HEK293T (cell line): ENCODE data around the gene GABRR3.
"Not testable (repeated sequence)": the region's sequence is repeated elsewhere in the genome, so short reads cannot be mapped to it uniquely, and the experiment has no call there.

ENCODE experiments used
- CTCF ChIA-PET: fragments of 350-600 bp; formaldehyde crosslinking; extraction: SDS; loops from one replicate; lab custom pipeline; 2021; ENCODE audit warnings: antibody characterized with exemption, inconsistent platforms; lab: Yijun Ruan, JAX
- POLR2A ChIA-PET: fragments of 350-600 bp; formaldehyde crosslinking; extraction: SDS; loops from one replicate; lab custom pipeline; 2020; ENCODE audit warnings: antibody characterized with exemption, inconsistent platforms; lab: Yijun Ruan, JAX
- DNase-seq: peaks from one replicate; pipeline ENCODE4 v3.0.0; 2012; ENCODE audit warnings: mixed read lengths; ENCODE audit errors: extremely low spot score
- ARNT ChIP-seq: fragments of 450-650 bp; IDR thresholded peaks from 2 replicates; pipeline ENCODE4 v1.6.1; 2017; ENCODE audit warnings: mild to moderate bottlenecking
- BHLHE40 ChIP-seq: fragments of 450-650 bp; IDR thresholded peaks from 2 replicates; pipeline ENCODE4 v1.6.1; 2016; ENCODE audit warnings: mild to moderate bottlenecking, moderate library complexity, borderline replicate concordance
- CTBP1 ChIP-seq: fragments of 450-650 bp; IDR thresholded peaks from 2 replicates; pipeline ENCODE4 v1.6.1; 2016; ENCODE audit warnings: borderline replicate concordance
- ELF4 ChIP-seq: fragments of 450-650 bp; IDR thresholded peaks from 2 replicates; pipeline ENCODE4 v1.6.1; 2017; ENCODE audit warnings: antibody characterized with exemption
- FOXA1 ChIP-seq: fragments of 450-650 bp; IDR thresholded peaks from 2 replicates; pipeline ENCODE4 v1.6.1; 2016; ENCODE audit warnings: mild to moderate bottlenecking
- FOXK2 ChIP-seq: fragments of 450-650 bp; IDR thresholded peaks from 2 replicates; pipeline ENCODE4 v1.6.1; 2016; ENCODE audit warnings: mild to moderate bottlenecking
- FOXM1 ChIP-seq: fragments of 450-650 bp; IDR thresholded peaks from 2 replicates; pipeline ENCODE4 v1.6.1; 2017; ENCODE audit warnings: mild to moderate bottlenecking, borderline replicate concordance
- HDGF ChIP-seq: fragments of 450-650 bp; IDR thresholded peaks from 2 replicates; pipeline ENCODE4 v1.6.1; 2017; ENCODE audit warnings: antibody characterized with exemption, borderline replicate concordance
- L3MBTL2 ChIP-seq: fragments of 450-650 bp; conservative IDR thresholded peaks from 2 replicates; pipeline ENCODE4 v1.6.1; 2016; ENCODE audit warnings: mild to moderate bottlenecking
- LEF1 ChIP-seq: fragments of 450-650 bp; IDR thresholded peaks from 2 replicates; pipeline ENCODE4 v1.6.1; 2017; ENCODE audit warnings: mild to moderate bottlenecking, borderline replicate concordance
- NFRKB ChIP-seq: fragments of 450-650 bp; IDR thresholded peaks from 2 replicates; pipeline ENCODE4 v1.6.1; 2016; ENCODE audit warnings: mild to moderate bottlenecking, moderate library complexity
- SP1 ChIP-seq: fragments of 450-650 bp; IDR thresholded peaks from 2 replicates; pipeline ENCODE4 v1.6.1; 2017
- SUZ12 ChIP-seq: fragments of 450-650 bp; IDR thresholded peaks from 2 replicates; pipeline ENCODE4 v1.6.1; 2016; ENCODE audit warnings: mild to moderate bottlenecking
- TARDBP ChIP-seq: fragments of 450-650 bp; IDR thresholded peaks from 2 replicates; pipeline ENCODE4 v1.6.1; 2016
- ZNF384 ChIP-seq: fragments of 450-650 bp; IDR thresholded peaks from 2 replicates; pipeline ENCODE4 v1.6.1; 2016
- TF ChIP-seq, protein P1 (sequence below): fragments of 450-650 bp; IDR thresholded peaks from 2 replicates; pipeline ENCODE4 v1.6.1; 2016

GABRR3 gene

DNA sequence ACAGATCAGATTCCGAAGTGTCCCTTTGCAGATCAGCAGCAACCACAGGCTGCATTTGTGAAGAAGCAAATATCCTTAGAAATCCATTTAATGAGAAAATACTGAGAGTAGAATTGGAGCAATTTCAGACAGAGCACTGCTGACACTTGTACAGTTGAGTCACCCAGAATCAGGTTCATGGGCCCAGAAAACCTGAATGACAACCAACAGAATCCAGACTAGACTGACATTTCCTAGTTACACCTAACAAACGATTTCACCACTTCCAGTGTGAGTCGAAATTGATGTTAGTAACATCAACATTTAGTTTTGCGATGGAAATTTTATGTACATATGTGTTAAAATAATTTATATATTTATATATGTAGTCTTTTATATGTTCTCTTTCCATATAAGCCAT, 16.8 kb downstream of the GABRR3 start:
- POLR2A ChIA-PET = no interaction called here
- CTCF ChIA-PET = no interaction called here
- TF ChIP-seq SP1 (no peak), FOXK2 (no peak), ELF4 (no peak), FOXM1 (no peak), TARDBP (no peak), ARNT (no peak), CTBP1 (no peak), LEF1 (no peak), NFRKB (no peak), ZNF384 (no peak), FOXA1 (no peak), SUZ12 (no peak), HDGF (no peak), L3MBTL2 (no peak), BHLHE40 (no peak)
- TF ChIP-seq, protein P1, sequence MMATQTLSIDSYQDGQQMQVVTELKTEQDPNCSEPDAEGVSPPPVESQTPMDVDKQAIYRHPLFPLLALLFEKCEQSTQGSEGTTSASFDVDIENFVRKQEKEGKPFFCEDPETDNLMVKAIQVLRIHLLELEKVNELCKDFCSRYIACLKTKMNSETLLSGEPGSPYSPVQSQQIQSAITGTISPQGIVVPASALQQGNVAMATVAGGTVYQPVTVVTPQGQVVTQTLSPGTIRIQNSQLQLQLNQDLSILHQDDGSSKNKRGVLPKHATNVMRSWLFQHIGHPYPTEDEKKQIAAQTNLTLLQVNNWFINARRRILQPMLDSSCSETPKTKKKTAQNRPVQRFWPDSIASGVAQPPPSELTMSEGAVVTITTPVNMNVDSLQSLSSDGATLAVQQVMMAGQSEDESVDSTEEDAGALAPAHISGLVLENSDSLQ = no peak
- DNase-seq = no peak

DNA sequence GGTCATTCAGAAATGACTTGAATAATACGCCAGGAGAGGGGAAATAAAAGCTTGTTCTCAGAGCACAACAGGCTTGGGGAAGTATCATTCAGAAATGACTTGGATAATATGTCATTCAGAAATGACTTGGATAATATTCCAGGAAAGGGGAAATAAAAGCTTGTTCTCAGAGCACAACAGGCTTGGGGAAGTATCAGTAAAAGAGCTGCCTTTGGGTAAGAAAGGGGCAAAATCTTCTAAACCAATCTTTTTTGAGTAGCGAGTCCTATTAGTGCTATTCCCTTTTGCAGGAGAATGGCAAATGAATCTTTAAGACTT, 20.9 kb downstream of the GABRR3 start:
- no peak for TF ChIP-seq FOXA1
- TF ChIP-seq TARDBP = no peak
- no peak for TF ChIP-seq HDGF
- no peak for TF ChIP-seq L3MBTL2
- POLR2A ChIA-PET = no interaction called here
- CTCF ChIA-PET = interaction anchor here (2.8 kb wide), 1 partner anchor 9 kb away, joined by 11 read pairs; no protein-coding TSS in a partner anchor
- no peak for DNase-seq

DNA sequence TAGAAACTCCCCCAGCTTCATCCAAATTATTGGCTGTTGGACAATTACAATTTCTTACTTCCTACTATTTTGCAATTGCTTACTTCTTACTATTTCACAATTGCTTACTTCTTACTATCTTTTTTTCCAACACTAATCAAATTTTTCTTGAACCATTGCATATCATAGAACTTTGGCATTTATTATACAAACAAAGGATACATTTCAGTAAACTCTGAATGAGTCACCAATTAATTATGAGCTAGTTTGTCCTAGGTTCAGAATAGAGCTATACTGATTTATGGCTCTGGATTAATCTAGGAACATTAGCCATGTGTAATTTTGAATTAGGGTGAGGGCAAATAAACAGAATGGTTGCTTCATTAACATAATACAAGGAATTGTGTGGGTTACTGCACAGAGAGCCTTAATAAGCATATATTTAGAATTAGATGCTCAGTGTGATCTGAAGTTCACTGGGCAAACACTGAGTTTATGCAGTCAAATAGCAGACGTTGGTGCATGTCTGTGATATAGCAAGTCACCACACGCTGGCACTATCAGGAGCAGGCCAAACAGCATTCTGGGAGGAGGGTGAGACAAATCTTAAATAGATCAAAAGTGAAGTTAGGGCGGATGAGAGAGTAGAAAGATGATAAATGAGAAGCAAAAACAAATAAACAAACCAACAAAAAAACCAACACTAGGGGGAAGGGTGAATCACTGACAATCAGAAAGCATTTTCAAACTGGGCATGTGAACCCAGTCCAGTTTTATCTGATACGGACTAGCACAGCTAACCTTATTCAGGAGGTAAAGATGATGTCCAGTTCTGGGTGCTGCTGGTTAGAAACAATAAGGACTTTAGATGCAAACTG, 21.5 kb downstream of the GABRR3 start:
- ChIA-PET CTCF (interaction anchor here (0.6 to 2.8 kb wide), 3 partner anchors 8 to 14 kb away, joined by 3 to 11 read pairs (median 6); no protein-coding TSS in a partner anchor), POLR2A (no interaction called here)
- TF ChIP-seq, protein P1 = peak; percentile 57
- TF ChIP-seq CTBP1 (no peak), ARNT (no peak), ZNF384 (no peak), TARDBP (no peak)
- peak; percentile 20 for DNase-seq

DNA sequence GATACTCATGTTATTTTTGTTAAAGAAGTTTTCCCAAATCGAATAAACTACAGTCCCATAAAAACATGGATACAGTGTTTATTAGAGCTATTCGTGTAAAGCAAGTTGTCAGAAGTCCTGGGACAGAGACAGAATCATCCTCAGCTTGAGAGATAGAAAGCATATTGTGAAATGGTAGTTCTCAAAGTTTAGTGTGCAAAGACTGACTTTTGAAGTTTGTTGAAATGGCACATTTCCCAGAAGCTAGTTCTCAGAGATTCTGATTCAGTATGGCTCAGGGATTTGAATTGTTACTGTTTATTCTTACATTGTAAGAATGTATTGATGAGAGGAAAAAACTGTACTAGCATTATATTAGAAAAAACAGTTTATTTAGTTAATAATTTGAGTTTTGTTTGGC, 22.1 kb downstream of the GABRR3 start:
- no peak for DNase-seq
- TF ChIP-seq FOXM1 = no peak
- TF ChIP-seq BHLHE40 = no peak
- no peak for TF ChIP-seq CTBP1
- no peak for TF ChIP-seq SUZ12
- TF ChIP-seq ZNF384 = no peak
- no peak for TF ChIP-seq ELF4
- TF ChIP-seq L3MBTL2 = no peak
- ChIA-PET POLR2A (no interaction called here), CTCF (interaction anchor here (0.6 to 2.8 kb wide), 3 partner anchors 9 to 13 kb away, joined by 3 to 11 read pairs (median 6); no protein-coding TSS in a partner anchor)

DNA sequence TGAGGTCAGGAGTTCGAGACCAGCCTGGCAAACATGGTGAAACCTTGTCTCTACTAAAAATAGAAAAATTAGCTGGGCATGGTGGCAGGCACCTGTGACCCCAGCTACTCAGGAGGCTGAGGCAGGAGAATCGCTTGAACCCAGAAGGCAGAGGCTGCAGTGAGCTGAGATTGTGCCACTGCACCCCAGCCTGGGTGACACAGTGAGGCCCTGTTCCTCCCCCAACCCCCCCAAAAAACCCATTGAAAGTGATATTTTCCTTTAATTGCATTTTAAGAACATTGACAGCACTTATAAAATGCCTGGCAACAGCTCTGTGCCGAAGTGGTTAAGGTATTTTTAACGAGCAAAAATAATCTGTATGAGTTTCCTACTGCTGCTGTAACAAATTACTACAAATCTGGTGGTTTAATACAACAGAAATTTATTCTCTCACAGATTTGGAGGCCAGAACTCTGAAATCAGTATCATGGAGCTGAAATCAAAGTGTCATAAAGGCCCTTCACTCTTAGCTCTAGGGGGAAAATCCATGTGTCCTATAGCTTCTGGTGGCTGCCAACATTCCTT, 24.1 kb downstream of the GABRR3 start:
- DNase-seq, POLR2A ChIA-PET: not testable (repeated sequence)
- CTCF ChIA-PET = interaction anchor here (0.7 kb wide), 1 partner anchor 12 kb away, joined by 3 read pairs; no protein-coding TSS in a partner anchor

DNA sequence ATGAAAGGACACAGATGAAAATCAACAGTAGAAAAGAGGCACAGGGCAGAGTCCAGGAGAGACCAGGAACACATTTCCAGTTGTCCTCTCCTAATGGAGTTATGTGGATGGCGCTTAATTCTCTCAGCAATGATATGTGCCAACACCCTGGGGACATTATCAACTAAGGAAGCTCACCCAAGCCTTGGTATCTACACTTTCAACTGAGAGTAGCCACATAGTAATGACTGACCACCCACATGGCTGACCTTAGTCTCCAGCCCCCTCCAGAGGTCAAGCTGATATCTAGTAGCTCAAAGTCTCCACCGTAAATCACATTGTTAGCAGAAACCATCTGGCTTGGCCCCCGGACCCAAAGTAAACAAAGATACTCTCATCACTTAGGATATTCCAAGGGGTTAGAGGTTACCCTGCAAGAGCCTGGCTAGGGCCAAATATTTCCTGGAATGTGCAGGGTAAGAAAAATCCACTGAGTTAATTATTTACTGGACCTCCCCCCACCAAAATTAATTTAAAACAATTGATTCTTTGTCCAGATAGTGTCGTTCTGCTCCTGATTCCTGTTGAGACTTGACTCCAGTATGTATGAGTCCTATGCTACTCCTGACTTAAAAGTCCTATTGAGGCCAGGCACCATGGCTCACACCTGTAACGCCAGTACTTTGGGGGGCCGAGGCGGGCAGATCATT, 24.8 kb downstream of the GABRR3 start:
- ChIA-PET POLR2A (no interaction called here), CTCF (interaction anchor here (0.7 kb wide), 1 partner anchor 13 kb away, joined by 3 read pairs; no protein-coding TSS in a partner anchor)
- DNase-seq = no peak
- TF ChIP-seq FOXK2 (no peak), L3MBTL2 (no peak), CTBP1 (no peak), LEF1 (no peak), BHLHE40 (no peak), SUZ12 (no peak)

DNA sequence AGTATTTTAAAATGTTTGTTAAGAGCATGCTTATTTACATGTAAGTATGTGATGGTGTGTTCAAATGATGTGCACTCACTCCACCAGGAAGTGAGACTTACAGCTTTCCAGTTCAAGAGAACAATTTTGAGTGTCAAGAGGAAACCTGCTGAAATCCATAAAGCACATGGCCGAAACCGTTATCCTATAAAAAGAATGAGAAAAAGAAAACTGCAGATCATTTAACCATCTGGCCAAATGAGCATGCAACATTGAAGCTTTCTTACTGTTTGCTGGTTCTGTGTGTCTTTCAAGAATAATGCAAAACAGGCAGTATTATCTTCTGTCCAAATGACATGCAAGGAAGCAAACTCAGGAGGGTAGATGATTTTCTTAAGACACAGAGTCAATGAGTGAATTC, 26.3 kb downstream of the GABRR3 start:
- TF ChIP-seq TARDBP (no peak), ELF4 (no peak), HDGF (no peak), NFRKB (no peak)
- DNase-seq = no peak
- POLR2A ChIA-PET = no interaction called here
- CTCF ChIA-PET = no interaction called here

DNA sequence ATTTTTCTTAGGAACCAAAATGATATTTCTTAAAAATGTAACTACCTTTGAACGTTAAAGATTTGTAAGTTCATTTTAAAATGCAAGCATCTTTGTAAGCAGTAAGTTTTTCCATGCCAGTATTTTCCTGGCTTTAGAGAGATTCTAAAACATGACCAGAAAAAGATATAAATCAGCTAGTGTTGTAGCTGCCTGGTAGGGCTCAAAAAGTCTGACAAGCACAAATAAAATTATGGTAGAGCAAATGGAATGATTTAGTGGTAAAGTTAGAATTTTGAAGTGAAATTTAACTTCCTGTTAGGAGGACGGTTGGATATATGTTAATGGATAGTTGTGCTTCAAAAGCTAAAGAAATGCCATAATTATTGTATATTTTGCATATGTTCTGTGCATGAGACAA, 29.7 kb downstream of the GABRR3 start:
- TF ChIP-seq TARDBP (no peak), ARNT (no peak)
- POLR2A ChIA-PET = no interaction called here
- CTCF ChIA-PET = no interaction called here
- no peak for DNase-seq
